A549 treated with Mapracorat at 1 μM for 4 hours (cell line): ENCODE measurements around the gene ATAD1. TPM values are rescaled to one million over a fixed set of nuclear protein-coding genes. Genes with fewer than 3 reads are reported as not detected.

ENCODE experiments used
- total RNA-seq: library from RNA; stranded (reverse); fragments of 200-300 nt; extraction: Qiagen RNA extraction; gene quantifications from 5 replicates; pipeline ENCODE4 v1.2.3, GENCODE V29; 2022

Gene ATAD1, protein sequence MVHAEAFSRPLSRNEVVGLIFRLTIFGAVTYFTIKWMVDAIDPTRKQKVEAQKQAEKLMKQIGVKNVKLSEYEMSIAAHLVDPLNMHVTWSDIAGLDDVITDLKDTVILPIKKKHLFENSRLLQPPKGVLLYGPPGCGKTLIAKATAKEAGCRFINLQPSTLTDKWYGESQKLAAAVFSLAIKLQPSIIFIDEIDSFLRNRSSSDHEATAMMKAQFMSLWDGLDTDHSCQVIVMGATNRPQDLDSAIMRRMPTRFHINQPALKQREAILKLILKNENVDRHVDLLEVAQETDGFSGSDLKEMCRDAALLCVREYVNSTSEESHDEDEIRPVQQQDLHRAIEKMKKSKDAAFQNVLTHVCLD
- total RNA-seq: 34.5 to 48.7 TPM (median 44.0 TPM) in 5 replicates

DNA sequence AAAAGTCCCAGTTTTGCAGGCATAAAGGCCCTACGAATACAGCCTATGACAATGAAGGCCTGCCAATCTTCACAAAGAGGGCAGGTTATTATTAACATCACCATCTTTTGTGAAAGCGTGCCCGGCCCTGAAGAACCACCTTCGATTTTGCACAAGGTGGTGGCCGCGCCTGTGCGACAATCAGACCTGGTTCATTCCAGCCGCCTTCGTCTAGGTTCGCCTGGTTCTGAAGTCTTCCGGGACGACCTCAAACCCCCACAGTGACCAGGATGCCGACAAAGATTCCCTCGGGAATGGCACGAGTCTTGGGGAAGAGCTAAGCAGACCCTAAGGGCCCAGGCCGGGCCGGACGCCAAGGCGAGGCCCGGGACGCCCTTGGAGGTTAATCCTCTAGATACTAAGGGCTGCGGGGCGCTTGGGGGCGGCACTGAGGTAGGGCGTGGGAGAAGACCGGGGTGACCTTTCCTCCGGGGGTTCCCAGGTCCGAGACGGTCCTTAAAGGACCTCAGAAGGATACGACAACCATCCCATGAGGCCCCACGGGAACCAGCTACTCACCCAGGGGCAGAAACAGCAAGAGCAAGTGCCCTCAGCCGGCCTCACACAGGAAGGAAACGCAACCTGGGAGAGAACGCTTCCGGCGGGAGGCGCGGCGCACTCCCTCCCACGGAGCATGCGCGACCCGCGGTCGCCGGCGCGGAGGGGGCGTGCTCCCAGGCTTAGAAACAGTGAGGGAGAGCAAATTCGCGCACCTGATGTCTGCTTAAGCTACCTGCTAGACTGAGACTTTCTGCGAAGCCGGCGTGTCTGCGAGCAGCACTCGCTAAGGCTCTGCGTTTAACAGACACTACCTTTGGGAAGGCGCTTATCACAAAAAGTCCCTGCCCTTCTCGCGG, at the start of gene ATAD1:
Gene ATAD1, minus strand, starts transcription at position 618 of the 896 bp plus-strand sequence. CDS start 3,627 bp downstream, outside the sequence.

DNA sequence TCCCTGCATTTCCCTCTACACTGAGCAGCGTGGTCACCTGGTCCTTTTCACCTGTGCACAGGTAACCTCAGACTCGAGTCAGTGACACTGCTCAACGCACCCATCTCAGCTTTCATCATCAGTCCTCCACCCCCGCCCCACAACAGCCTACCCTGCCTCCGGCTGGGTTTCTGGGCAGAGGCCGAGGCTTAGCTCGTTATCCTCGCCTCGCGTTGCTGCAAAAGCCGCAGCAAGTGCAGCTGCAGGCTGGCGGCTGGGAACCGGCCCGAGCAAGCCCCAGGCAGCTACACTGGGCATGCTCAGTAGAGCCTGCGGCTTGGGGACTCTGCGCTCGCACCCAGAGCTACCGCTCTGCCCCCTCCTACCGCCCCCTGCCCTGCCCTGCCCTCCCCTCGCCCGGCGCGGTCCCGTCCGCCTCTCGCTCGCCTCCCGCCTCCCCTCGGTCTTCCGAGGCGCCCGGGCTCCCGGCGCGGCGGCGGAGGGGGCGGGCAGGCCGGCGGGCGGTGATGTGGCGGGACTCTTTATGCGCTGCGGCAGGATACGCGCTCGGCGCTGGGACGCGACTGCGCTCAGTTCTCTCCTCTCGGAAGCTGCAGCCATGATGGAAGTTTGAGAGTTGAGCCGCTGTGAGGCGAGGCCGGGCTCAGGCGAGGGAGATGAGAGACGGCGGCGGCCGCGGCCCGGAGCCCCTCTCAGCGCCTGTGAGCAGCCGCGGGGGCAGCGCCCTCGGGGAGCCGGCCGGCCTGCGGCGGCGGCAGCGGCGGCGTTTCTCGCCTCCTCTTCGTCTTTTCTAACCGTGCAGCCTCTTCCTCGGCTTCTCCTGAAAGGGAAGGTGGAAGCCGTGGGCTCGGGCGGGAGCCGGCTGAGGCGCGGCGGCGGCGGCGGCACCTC, 45.3 kb upstream of the ATAD1 start, which contains the start of the genes KLLN and PTEN:
Gene KLLN, minus strand, starts transcription at position 481 of the 891 bp plus-strand sequence. CDS start 1,046 bp downstream, outside the sequence.
Gene PTEN, plus strand, starts transcription at position 573 of the 891 bp plus-strand sequence. CDS start 845 bp downstream, outside the sequence.

Other genes with a start within 250 kb of the ATAD1 start
- 17.3 to 22.2 TPM (median 21.2 TPM) in 5 replicates for gene PAPSS2, start 158.3 kb downstream of the ATAD1 start, total RNA-seq
- 0.41 to 0.66 TPM (median 0.49 TPM) in 5 replicates for gene KLLN, start 45.3 kb upstream of the ATAD1 start, total RNA-seq
- gene PTEN, start 45.4 kb upstream of the ATAD1 start, total RNA-seq: 38.9 to 48.7 TPM (median 39.8 TPM) in 5 replicates